ENCODE data around the gene MAP3K8. TPM values are rescaled to one million over a fixed set of nuclear protein-coding genes. Genes with fewer than 3 reads are reported as not detected.
"Not testable (repeated sequence)": the region's sequence is repeated elsewhere in the genome, so short reads cannot be mapped to it uniquely, and the experiment has no call there.

Gene MAP3K8
- total RNA-seq, 1 donor from 2014 or later: 7.0 TPM

- Histone ChIP-seq H3K36me3 (no peaks in the 10 kb centered on the region), H3K4me3 (no peak overlapping the region), H3K27me3 (ENCODE audit: low read depth) (no peaks in the 10 kb centered on the region), H3K27ac (replicated peaks) (peak overlapping the region; percentile 74), H3K4me1 (peaks cover 23% of the 10 kb centered on the region), H3K9me3 (replicated peaks) (no peaks in the 10 kb centered on the region)
- no peak for DNase-seq
- no peak for TF ChIP-seq CTCF (IDR thresholded peaks at IDR 0.05; ENCODE audit: borderline replicate concordance)
- intact Hi-C loops (cut with micrococcal nuclease): no loop called here
These were observed 11.8 kb upstream of the MAP3K8 start for GRCh38 chr10:30422151-30422695.

- no peaks in the 10 kb centered on the region for H3K27me3 ChIP-seq (ENCODE audit: low read depth)
- H3K36me3 ChIP-seq: no peaks in the 10 kb centered on the region
- peak; percentile 50 for DNase-seq
These were observed 10.9 kb upstream of the MAP3K8 start for GRCh38 chr10:30422981-30423654.

GRCh38 chr10:30423655-30424275, 10.2 kb upstream of the MAP3K8 start:
- H3K27me3 ChIP-seq (ENCODE audit: low read depth); H3K4me3 ChIP-seq; DNase-seq; H3K36me3 ChIP-seq; intact Hi-C loops (cut with micrococcal nuclease); H3K9me3 ChIP-seq (replicated peaks): not testable (repeated sequence)
- Histone ChIP-seq H3K27ac (replicated peaks) (peak overlapping the region; percentile 74), H3K4me1 (peaks cover 27% of the 10 kb centered on the region)

More at GRCh38 chr10:30422981-30423654, 10.9 kb upstream of the MAP3K8 start:
- Histone ChIP-seq H3K27ac (replicated peaks) (peak overlapping the region; percentile 74), H3K9me3 (replicated peaks) (no peaks in the 10 kb centered on the region), H3K4me3 (no peak overlapping the region), H3K4me1 (peaks cover 31% of the 10 kb centered on the region)
- intact Hi-C loops (cut with micrococcal nuclease): no loop called here
- TF ChIP-seq CTCF (IDR thresholded peaks at IDR 0.05; ENCODE audit: borderline replicate concordance): no peak

GRCh38 chr10:30425336-30426075, 8.5 kb upstream of the MAP3K8 start:
- intact Hi-C loops (cut with micrococcal nuclease): no loop called here
- H3K9me3 ChIP-seq (replicated peaks): no peaks in the 10 kb centered on the region
- TF ChIP-seq CTCF (IDR thresholded peaks at IDR 0.05; ENCODE audit: borderline replicate concordance): no peak
- H3K4me1 ChIP-seq: peaks cover 29% of the 10 kb centered on the region
- H3K27ac ChIP-seq (replicated peaks): no peak overlapping the region
- no peak overlapping the region for H3K4me3 ChIP-seq
- DNase-seq: no peak
- H3K36me3 ChIP-seq: no peaks in the 10 kb centered on the region
- H3K27me3 ChIP-seq (ENCODE audit: low read depth): no peaks in the 10 kb centered on the region

GRCh38 chr10:30430544-30431298, 3.3 kb upstream of the MAP3K8 start:
- H3K4me1 ChIP-seq: peaks cover 58% of the 10 kb centered on the region
- intact Hi-C loops (cut with micrococcal nuclease): no loop called here
- H3K36me3 ChIP-seq: no peaks in the 10 kb centered on the region
- peak overlapping the region; percentile 49 for H3K4me3 ChIP-seq
- DNase-seq: no peak
- TF ChIP-seq CTCF (IDR thresholded peaks at IDR 0.05; ENCODE audit: borderline replicate concordance): no peak
- H3K9me3 ChIP-seq (replicated peaks): no peaks in the 10 kb centered on the region
- no peaks in the 10 kb centered on the region for H3K27me3 ChIP-seq (ENCODE audit: low read depth)
- H3K27ac ChIP-seq (replicated peaks): peak overlapping the region; percentile 99

Measured in left ventricle myocardium inferior (tissue), 1 donor.